ENCODE results near the gene SRL. TPM values are rescaled to one million over a fixed set of nuclear protein-coding genes. Genes with fewer than 3 reads are reported as not detected.

SRL gene
- total and polyA plus RNA-seq, 2 donors from 2014 or later, result 2.6 to 3.3 TPM

GRCh38 chr16:4270091-4270490 lies 28.2 kb upstream of the SRL start:
- Histone ChIP-seq H3K4me3 (ENCODE audit: low read length in 3 of 3) (no peak overlapping the region), H3K36me3 (ENCODE audit: control insufficient read depth in 2 of 3, insufficient read depth in 3 of 3, low read length in 3 of 3) (no peaks in the 10 kb centered on the region), H3K9ac (ENCODE audit: low read length in 3 of 3) (no peak overlapping the region), H3K27ac (ENCODE audit: low read depth in 2 of 2, low read length in 2 of 2) (no peak overlapping the region), H3K27me3 (ENCODE audit: control insufficient read depth, insufficient read depth, low read length) (no peaks in the 10 kb centered on the region), H3K9me3 (ENCODE audit: control insufficient read depth in 2 of 3, insufficient read depth in 1 of 3, low read length in 3 of 3) (no peaks in the 10 kb centered on the region), H3K4me1 (ENCODE audit: control insufficient read depth in 2 of 3, insufficient read depth in 2 of 3, low read depth in 1 of 3, low read length in 3 of 3) (peaks cover 0 to 5% (median 0%) of the 10 kb centered on the region in 3 donors)
- no peak for DNase-seq
- intact Hi-C loops (cut with DNase I), result no loop called here
- no peak for TF ChIP-seq CTCF (IDR thresholded peaks at IDR 0.05; ENCODE audit: borderline replicate concordance, extremely low read depth, insufficient read depth)
- no peak for FAIRE-seq

- Histone ChIP-seq H3K36me3 (ENCODE audit: control insufficient read depth in 2 of 3, insufficient read depth in 3 of 3, low read length in 3 of 3) (peaks cover 0 to 7% (median 0%) of the 10 kb centered on the region in 3 donors), H3K9me3 (ENCODE audit: control insufficient read depth in 2 of 3, insufficient read depth in 1 of 3, low read length in 3 of 3) (no peaks in the 10 kb centered on the region), H3K27me3 (ENCODE audit: control insufficient read depth, insufficient read depth, low read length) (no peaks in the 10 kb centered on the region), H3K9ac (ENCODE audit: low read length in 3 of 3) (no peak overlapping the region), H3K4me1 (ENCODE audit: control insufficient read depth in 2 of 3, insufficient read depth in 2 of 3, low read depth in 1 of 3, low read length in 3 of 3) (peaks cover 0 to 10% (median 0%) of the 10 kb centered on the region in 3 donors), H3K27ac (ENCODE audit: low read depth in 2 of 2, low read length in 2 of 2) (no peak overlapping the region), H3K4me3 (ENCODE audit: low read length in 3 of 3) (no peak overlapping the region)
- intact Hi-C loops (cut with DNase I), result loop anchor here (10.0 kb wide), 1 partner anchor 282 kb away; no protein-coding TSS in a partner anchor
- DNase-seq (no peak), FAIRE-seq (no peak)
- no peak for TF ChIP-seq CTCF (IDR thresholded peaks at IDR 0.05; ENCODE audit: borderline replicate concordance, extremely low read depth, insufficient read depth)
These were observed 24.5 kb upstream of the SRL start for GRCh38 chr16:4266372-4266771.

- no peak for TF ChIP-seq CTCF (IDR thresholded peaks at IDR 0.05; ENCODE audit: borderline replicate concordance, extremely low read depth, insufficient read depth)
- no peak for FAIRE-seq
These were observed 23.8 kb upstream of the SRL start for GRCh38 chr16:4265676-4266075.

GRCh38 chr16:4264546-4264945 lies 22.7 kb upstream of the SRL start:
- FAIRE-seq (no peak), DNase-seq (no peak)
- no peak overlapping the region for H3K27ac ChIP-seq (ENCODE audit: low read depth in 2 of 2, low read length in 2 of 2)
- H3K9me3 ChIP-seq (ENCODE audit: control insufficient read depth in 2 of 3, insufficient read depth in 1 of 3, low read length in 3 of 3), result no peaks in the 10 kb centered on the region
- no peaks in the 10 kb centered on the region for H3K27me3 ChIP-seq (ENCODE audit: control insufficient read depth, insufficient read depth, low read length)
- intact Hi-C loops (cut with DNase I), result loop anchor here (10.0 kb wide), 1 partner anchor 280 kb away; no protein-coding TSS in a partner anchor
- H3K36me3 ChIP-seq (ENCODE audit: control insufficient read depth in 2 of 3, insufficient read depth in 3 of 3, low read length in 3 of 3), result peaks cover 0 to 7% (median 0%) of the 10 kb centered on the region in 3 donors
- H3K9ac ChIP-seq (ENCODE audit: low read length in 3 of 3), result no peak overlapping the region
- H3K4me1 ChIP-seq (ENCODE audit: control insufficient read depth in 2 of 3, insufficient read depth in 2 of 3, low read depth in 1 of 3, low read length in 3 of 3), result peaks cover 0 to 5% (median 0%) of the 10 kb centered on the region in 3 donors
- H3K4me3 ChIP-seq (ENCODE audit: low read length in 3 of 3), result no peak overlapping the region
- TF ChIP-seq CTCF (IDR thresholded peaks at IDR 0.05; ENCODE audit: borderline replicate concordance, extremely low read depth, insufficient read depth), result no peak

More at GRCh38 chr16:4265676-4266075, 23.8 kb upstream of the SRL start:
- Histone ChIP-seq H3K4me3 (ENCODE audit: low read length in 3 of 3) (no peak overlapping the region), H3K36me3 (ENCODE audit: control insufficient read depth in 2 of 3, insufficient read depth in 3 of 3, low read length in 3 of 3) (peaks cover 0 to 7% (median 0%) of the 10 kb centered on the region in 3 donors), H3K9ac (ENCODE audit: low read length in 3 of 3) (no peak overlapping the region), H3K4me1 (ENCODE audit: control insufficient read depth in 2 of 3, insufficient read depth in 2 of 3, low read depth in 1 of 3, low read length in 3 of 3) (peaks cover 0 to 7% (median 0%) of the 10 kb centered on the region in 3 donors), H3K9me3 (ENCODE audit: control insufficient read depth in 2 of 3, insufficient read depth in 1 of 3, low read length in 3 of 3) (no peaks in the 10 kb centered on the region), H3K27ac (ENCODE audit: low read depth in 2 of 2, low read length in 2 of 2) (no peak overlapping the region), H3K27me3 (ENCODE audit: control insufficient read depth, insufficient read depth, low read length) (no peaks in the 10 kb centered on the region)
- DNase-seq, result no peak
- intact Hi-C loops (cut with DNase I), result loop anchor here (10.0 kb wide), 1 partner anchor 281 kb away; no protein-coding TSS in a partner anchor
